HG03457 (cell line): ENCODE measurements around the gene AGRP.
A peak's percentile ranks its signal among the peaks of the same experiment; 100 is the strongest.
"Not testable (repeated sequence)": the region's sequence is repeated elsewhere in the genome, so short reads cannot be mapped to it uniquely, and the experiment has no call there.

ENCODE experiments used
- ATAC-seq: cut with Tn5 transposase; IDR thresholded peaks from one replicate; pipeline ENCODE4 v1.9.1; 2021; ENCODE audit warnings: moderate number of reproducible peaks; ENCODE audit not compliant: unreplicated experiment

Gene AGRP

DNA sequence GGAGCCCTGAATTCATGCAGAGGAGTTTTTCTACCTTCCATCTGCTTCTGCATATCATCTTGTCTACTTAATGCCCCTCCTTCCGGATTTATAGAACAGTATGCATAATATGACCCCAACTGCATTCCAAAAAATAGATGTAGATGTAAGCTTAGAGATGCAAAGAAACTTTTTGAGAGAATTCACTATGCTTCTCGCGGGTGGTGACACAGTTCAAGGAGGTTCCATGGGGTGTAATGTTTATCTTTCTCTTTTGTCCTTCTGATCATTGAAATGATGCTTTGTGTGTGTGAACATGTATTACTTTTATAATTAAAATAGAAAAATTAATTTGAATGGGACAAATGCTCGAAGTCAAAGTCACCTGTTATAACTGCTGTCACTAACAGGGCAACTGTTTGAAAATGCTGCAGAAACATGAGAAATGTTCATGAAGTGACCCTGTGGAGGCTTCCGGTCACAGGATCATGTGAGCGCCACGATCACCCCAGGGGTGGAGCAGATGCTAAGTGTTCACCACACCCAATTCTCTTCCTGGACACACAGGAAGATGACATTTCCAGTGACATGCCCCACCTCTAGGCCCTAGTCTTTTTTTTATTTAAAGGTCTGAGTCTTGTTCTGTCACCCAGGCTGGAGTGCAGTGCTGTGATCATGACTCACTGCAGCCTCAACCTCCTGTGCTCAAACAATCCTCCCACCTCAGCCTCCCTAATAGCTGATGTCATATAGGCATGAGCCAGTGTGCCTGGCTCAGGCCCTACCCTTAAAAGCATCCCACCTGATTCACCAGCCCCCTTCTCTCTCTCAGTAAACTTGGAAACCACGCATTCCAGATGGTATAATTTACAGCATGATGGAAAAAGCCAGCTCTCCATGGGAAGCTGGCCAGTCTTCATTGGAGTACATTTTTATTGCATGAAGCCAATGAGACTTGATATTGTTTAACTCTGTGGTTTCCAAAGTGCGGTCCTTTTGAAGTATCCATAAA lies 21.0 kb upstream of the AGRP start:
- no peak for ATAC-seq

DNA sequence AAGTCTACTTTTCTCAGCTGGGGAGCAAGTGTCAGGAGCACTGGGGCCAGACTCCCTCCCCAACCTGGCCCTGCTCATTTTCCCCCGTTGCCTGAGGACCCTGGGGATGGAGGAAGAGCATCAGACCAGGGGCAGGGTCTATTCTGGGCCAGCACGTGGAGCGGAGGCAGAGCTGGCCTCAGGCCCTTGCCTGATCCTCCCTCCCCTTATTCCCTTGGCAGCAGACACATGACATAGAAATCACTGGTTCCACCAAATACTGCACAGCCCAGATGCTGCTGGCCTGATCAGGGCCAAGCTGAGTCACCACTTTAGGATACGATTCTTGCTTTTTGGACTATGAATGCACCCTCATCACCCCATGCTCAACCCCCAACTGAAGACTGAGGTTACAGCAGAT lies 15.8 kb upstream of the AGRP start:
- no peak for ATAC-seq

DNA sequence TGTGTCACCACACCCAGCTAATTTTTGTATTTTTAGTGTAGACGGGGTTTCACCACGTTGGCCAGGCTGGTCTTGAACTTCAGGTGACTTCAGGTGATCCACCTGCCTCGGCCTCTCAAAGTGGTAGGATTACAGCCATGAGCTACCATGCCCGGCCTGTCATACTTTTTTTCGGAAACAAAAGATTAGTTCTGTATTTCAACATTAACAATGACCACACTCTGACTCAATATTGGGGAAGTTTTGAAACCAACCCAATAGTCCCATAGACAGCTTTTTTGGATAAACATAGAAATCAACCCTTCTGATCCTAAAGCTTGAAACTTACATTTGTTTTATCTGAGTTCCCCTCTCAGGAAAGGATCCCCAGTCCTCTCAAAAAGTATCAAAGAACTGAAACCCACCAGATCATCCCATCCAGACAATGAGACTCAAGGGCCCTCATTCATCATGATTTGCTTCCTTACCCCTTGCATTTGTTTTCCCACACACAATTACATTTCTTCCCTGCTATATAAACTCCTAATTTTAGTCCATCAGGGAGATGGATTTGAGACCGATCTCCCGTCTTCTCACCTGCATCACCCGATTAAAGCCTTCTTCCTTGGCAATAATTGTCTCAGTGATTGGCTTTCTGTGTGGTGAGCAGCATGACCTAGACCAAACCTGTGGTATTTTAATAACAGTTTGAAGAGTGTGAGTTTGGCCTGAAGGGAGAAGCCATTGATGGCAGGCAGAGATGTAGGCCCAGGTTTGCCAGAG lies 7.2 kb upstream of the AGRP start:
- no peak for ATAC-seq

DNA sequence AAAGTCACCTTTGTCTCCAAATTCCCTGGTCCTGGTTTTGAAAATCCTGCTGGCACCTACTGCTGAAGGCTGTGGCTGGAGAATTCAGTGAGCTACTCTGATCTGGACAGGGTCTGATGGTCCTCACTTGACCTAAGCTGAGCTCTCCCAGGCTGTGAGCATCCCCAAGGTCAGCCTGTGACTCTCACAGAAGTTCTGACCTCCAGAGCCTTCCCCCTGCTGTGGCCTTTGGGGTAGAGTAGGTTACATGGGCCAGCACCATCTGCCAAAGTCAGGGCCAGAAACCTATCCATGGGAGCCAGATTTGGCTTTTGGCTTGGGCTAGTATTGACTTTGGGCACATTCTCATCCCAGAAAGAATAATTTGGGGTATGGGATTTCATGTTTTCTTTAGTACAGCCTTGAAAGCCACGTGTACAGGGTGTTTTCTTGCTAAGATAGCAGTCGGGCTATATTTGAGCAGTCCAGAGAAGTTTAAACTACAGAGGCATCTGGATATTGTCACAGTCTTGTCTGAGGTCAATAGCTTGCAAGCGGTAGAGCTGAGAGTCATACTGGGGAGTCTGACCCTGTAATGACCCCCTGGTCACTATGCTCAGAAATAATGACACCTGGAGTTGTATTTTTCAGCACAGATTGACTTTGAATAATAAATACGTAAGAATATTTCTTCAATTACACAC lies 6.2 kb upstream of the AGRP start:
- ATAC-seq, result no peak

DNA sequence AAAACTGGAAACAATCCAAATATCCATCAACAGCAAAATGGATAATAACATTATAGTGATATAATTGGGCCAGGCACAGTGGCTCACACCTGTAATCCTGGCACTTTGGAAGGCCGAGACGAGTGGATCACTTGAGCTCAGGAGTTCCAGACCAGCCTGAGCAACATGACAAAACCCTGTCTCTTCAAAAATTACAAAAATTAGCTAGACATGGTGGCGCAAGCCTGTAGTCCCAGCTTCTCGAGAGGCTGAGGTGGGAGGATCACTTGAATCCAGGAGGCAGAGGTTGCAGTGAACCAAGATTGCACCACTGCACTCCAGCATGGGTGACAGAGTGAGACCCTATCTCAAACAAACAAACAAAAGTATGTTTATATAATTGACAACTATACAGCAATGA lies 4.2 kb upstream of the AGRP start:
- ATAC-seq, result not testable (repeated sequence)

DNA sequence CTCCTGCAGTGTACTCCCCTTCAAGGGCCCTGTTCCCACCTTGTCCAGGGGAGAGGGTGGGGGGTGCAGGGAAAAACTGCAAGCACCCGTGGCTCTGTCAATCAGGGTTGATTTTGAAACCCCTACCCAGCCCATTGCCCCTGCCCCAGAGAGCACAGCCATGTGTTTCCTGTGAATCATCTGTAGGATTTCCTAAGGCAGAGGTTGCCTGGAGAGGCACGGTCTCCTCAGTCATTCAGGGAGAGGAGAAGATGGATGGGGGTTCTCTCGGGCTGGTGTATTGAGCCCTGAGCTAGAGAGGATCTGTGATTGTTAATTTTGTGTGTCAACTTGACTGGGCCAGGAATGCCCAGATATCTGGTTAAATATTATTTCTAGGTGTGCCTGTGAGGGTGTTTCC lies 3.5 kb upstream of the AGRP start:
- no peak for ATAC-seq

DNA sequence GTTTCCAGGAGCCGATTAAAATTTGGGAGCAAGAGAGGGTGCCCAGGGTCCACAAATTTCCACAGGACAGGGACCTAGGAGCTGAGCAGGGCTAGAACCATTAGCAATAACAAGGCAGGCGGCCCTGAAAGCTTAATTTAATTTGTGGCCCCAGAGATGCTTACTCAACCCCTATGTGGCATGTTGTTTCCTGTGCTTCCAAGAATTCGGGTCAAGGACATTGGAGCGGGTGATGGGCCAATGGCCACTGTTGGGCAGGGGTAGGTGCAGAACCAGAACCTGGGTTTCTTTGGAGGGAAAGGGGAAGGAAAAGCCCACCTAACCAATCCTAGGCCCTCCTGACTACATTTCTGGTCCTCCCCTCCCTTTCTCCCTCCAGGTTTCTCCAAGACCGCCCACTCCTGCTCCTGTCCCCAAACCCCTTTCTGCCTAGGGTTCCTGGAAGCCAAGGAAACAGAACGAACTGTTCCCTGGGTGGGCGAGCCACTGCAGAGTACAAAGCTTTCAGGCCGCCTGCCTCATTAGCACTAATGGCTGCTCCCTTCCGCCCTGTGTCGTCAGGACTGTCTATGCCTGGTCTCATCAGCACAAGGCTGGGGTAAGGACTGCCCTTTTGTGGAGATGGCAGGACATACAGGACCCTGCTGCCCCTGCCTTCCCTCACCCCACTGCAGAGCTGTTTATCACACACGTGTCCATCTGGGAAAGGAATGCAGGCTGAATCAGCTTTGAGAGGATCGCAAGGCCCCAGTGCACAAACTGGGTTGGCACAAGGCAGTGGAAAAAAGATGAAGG lies 581 bp upstream of the AGRP start:
- no peak for ATAC-seq

DNA sequence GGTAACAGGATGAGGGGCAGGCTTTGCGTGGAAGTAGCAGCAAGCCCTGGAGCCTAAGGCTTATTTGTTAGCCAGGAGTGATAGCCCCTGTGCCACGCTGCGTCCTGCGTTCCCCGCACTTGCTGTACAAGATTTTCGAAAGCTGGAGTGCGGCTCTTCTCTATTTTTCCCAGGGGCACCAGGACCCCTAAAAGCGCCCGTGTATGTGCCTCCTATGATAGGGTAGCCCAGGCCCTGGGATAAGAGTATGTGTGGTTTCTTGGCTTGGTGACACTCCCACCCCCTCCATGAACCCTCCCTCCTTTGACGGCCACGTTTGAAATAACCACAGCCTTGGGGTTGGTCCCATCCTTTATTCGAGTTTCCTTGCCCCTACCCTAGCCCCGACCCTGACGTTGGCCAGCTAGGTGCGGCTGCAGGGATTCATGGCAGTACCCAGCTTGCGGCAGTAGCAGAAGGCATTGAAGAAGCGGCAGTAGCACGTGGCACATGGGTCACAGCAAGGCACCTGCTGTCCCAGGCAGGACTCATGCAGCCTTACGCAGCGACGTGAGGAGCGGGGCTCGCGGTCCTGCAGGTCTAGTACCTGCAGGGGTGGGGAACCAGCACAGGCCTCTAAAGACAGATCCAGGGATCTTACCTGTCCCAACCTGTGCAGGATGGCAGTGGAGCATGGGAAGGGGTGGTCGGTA lies 968 bp downstream of the AGRP start:
- no peak for ATAC-seq

DNA sequence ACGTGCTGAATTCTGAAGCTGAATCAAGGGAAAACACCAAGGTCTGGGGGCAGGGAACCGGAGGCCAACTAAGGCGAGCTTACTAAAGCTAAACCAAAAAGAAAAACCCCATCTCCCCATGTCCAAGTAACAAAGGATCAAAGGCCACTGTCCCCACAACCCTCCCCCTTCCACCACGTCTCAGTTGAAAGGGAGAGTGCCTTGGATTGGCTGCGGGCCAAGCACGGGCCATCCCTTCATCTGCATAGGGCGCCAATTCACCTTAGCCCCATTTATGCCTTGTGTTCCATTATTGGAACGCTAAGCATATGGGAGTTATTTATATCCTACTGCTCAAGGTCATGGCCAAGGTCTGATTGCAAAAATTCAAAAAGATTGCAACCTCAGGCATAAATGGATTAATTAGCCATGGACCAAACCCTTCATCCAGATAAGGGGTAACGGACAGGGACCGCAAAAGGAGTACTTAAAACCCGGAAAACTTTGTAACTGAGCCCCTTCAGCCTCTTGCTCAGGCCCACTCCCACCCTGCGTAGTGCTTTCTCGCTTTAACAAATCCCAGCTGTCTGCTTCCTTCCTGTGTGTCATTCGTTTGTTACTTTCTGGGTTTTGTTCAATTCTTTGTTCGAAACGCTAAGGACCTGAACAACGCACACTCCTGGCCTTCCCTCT lies 1.6 kb downstream of the AGRP start:
- no peak for ATAC-seq

DNA sequence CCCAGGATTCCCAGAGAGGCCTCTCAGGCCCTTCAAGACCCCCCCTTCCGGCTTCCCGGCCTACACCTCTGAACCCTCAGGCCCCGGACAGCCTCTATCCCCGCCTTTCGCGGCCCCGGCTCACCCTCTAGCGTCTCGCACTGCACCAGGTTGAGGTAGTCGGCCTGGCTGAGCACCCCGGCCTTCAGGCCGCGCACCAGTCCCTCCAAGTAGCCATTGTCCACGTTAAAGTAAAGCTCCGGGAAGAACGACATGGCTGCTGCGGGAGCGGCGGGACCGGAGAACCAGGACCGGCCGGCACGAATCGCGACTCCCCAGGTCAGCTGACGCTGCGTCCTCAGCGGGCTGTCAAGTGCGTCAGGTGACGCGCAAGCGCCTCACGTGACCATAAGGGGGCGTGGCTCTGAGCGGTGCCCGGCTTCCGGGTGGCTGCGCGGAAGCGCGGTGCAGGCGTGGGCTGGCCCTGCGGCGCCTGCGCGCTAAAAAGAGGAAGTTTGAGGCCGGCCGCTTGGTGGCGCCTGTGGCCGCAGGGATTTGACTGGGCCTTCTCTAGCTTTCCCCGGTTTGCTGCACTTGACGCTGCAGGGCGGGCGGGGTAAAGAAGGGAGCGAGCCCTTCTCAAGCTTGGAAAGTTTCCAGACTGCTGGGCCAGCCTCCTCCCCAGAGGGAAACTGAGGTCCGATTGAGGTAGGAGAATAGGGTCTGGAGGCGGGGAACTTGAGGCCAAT lies 2.4 kb downstream of the AGRP start, which contains the start of gene ATP6V0D1:
Gene ATP6V0D1 (minus strand): TSS at position 325 of the 728 bp plus-strand sequence. CDS start 71 bp downstream, at position 254.
- ATAC-seq, result peak; percentile 68

DNA sequence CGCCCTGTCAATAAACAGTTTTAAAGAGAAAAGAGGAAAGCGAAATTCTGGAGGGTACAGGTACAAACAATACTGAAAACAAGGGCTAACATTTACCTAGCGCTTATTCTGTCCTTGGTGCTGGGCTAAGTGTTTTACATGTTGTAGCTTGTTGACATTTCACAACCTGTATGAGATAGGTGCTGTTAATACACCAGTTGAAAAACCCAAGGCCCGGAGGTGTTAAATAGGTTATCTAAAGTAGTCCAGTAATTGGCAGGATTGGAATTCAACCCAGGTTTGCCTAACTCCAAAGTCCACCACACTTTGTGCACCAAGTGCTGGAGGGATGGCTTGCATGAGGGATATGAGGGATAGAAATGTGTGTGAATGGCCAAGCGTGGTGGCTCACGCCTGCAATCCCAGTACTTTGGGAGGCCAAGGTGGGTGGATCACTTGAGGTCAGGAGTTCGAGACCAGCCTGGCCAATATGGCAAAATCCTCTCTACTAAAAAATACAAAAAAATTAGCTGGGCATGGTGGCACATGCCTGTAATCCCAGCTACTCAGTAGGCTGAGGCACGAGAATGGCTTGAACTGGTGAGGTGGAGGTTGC lies 5.3 kb downstream of the AGRP start:
- ATAC-seq, result no peak

DNA sequence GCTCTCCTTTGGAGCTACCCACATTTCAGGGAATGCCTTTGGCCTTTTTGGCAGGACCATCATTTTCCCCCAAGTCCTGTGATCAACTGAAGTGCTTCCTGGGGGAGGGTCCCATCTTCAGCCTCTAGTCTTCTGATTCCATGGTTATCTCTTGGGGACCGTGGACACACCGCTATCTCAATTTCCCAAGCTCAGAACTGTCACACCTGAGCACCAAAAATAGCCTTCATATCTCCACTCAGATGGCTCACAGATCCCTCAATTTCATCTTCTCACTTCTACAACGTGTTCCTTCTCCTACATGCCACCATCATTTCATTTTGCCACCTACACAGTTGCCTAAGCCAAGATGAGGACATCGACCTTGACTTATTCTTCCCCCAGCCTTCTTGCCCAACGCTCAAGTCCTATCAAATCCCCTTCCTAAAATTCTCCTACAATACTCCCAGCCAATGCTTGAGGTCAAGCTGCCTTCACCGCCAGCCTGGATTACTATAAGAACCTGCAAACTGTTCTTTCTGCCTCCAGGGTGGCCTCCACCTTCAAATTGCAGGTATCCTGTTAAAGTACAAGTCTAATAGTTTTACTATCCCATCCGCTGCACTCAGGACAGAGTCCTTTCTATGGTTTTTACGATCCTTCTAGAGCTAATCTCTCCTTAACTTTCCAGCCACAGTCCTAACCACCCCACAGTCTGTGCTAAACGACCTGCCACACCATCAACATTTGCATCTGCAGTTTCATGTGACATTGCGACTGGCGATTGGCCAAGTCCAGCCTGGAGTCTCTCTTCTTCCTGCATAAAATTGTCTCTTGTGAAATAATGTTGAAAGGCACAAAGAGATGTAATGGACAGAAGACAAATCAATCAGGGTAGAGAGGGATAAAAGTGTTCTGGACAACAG lies 8.5 kb downstream of the AGRP start:
- ATAC-seq, result no peak

DNA sequence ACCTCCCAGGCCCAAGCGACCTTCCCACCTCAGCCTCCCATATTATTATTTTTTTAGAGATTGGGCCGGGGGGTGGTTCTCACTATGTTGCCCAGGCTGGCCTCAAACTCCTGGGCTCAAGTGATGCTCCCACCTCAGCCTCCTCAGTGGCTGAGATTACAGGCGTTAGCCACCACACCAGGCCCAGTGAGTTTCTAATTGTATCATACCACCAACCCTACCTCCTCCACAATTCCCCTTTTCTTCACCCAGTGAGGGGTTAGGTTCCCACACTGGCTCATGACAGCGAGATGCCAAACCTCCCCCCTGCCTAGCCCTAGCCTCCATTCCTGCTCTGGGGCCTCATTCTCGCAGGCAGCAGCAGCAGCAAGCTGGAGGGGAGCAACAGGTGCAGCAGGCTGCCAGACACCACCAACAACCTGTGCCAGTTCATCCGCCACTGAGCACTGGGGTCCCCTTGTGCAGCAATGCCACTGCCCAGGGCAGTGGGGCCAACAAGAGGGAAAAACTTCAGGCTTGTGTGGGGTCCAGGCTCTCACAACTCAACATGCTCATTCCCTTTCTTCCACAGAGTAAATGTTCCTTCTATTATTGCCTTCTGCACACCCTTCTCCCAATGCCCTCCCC lies 11.5 kb downstream of the AGRP start:
- ATAC-seq, result no peak

DNA sequence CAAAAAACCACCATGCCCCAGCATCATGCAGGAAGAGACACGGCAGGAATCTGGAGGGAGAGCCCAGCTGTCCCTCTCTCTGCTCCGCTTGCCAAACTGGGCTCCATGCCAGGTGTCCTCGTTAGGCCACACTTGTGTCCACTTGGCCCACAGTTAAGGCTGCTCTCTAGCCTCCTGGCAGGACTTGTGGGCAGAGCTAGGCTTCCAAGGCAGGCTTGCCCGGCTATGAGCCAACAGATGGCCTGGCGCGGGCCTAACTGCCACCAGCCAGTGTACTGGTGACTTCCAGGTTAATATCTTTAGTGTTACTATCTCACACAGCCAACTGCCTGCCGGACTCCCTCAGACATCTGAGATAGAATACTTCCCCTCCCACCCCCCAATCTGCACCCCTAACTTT lies 13.0 kb downstream of the AGRP start:
- no peak for ATAC-seq

DNA sequence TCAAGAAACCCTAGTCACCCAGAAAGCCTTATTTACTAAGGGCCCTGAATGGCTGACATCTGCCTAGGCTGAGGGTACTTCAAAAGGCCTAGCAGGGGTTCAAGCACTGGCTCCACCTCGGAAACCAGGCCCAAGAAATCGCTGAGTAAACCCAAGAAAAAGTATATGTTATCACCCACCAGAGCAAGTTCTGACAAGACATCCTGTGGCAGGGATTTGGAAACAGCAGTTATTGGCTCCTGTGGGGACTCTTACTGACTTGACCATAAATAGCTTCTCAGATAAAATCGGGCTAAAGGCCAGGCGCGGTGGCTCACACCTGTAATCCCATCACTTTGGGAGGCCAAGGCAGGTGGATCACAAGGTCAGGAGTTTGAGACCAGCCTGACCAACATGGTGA lies 14.6 kb downstream of the AGRP start:
- no peak for ATAC-seq

DNA sequence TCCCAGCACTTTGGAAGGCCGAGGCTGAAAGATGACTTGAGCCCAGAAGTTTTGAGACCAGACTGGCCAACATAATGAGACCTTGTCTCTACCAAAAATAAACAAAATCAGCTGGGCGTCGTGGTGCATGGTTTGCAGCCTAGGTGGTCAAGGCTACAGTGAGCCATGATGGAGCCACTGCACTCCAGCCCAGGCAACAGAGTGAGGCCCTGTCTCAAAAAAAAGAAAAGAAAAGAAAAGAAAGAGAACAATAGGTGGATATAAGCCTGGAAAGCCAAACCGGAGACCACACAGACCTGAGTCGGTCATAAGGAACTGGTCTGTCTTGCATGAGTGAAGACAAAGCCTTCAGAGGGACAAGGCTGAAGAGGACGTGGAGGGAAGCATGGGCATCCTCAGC lies 16.8 kb downstream of the AGRP start:
- no peak for ATAC-seq

DNA sequence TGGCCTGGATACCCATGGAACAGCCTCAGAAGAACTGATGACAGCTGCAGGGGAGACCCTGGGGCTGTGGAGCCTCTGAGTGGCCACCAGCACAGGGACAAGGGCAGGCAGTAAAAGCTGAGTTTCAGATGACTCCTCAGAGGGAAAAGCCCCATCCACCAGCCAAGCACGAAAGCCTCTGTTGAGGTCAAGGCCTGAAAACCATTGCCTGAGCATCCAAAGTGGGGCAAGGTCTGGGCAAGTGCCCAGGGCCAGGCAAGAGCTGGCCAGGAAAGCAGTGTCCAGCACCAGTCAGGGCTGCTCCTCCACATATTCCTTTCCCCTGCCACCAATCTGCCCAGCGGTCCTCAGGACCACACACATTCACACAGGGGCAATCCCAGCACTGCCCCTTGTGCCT lies 18.8 kb downstream of the AGRP start:
- ATAC-seq, result no peak
